Common myeloid progenitor, CD34-positive (primary cell): Measurements from ENCODE around the gene MLEC. TPM values are rescaled to one million over a fixed set of nuclear protein-coding genes. Genes with fewer than 3 reads are reported as not detected.
A peak's percentile ranks its signal among the peaks of the same experiment; 100 is the strongest.

Source experiments
- CTCF ChIA-PET: fragments of 350-600 bp; sonication (Branson Sonifier 250); formaldehyde crosslinking; loops from one replicate; lab custom pipeline; 2021; ENCODE audit warnings: antibody characterized with exemption; lab: Charles Lee
- POLR2A ChIA-PET: fragments of 350-600 bp; sonication (Branson Sonifier 250); formaldehyde crosslinking; loops from one replicate; lab custom pipeline; 2021; ENCODE audit warnings: antibody characterized with exemption; lab: Charles Lee
- DNase-seq, 3 donors: peaks; one replicate each; pipeline versions ENCODE4 v3.0.0 to v3.0.0-alpha.2; 2013
- H3K27ac ChIP-seq, 2 experiments: 1 replicate in 1 of 2; 2 replicates in 1 of 2; pipeline ENCODE4 v1.7.0; 2013; ENCODE audit warnings: inconsistent platforms in 2 of 2, low read length in 2 of 2, mild to moderate bottlenecking in 2 of 2, low read depth in 1 of 2, moderate library complexity in 1 of 2; ENCODE audit not compliant: severe bottlenecking in 2 of 2, insufficient read depth in 1 of 2, poor library complexity in 1 of 2
- H3K27me3 ChIP-seq, 5 experiments: replicated peaks in 2 of 5; 1 replicate in 3 of 5; 2 replicates in 2 of 5; pipeline versions ENCODE4 v1.6.1 to v1.7.0; 2013; ENCODE audit warnings: low read length in 4 of 5, mild to moderate bottlenecking in 2 of 5, moderate library complexity in 2 of 5, inconsistent platforms in 1 of 5; ENCODE audit not compliant: insufficient read depth in 5 of 5, control insufficient read depth in 4 of 5
- H3K36me3 ChIP-seq, 4 experiments: 1 replicate in 2 of 4; 2 replicates in 2 of 4; pipeline versions ENCODE4 v1.6.1 to v1.7.0; 2013; ENCODE audit warnings: low read length in 3 of 4, control low read depth in 1 of 4, mild to moderate bottlenecking in 1 of 4; ENCODE audit not compliant: control insufficient read depth in 4 of 4, insufficient read depth in 4 of 4
- H3K4me1 ChIP-seq, 4 experiments: 1 replicate in 3 of 4; 2 replicates in 1 of 4; pipeline versions ENCODE4 v1.6.1 to v1.7.1; 2013; ENCODE audit warnings: low read length in 3 of 4, mild to moderate bottlenecking in 3 of 4, control low read depth in 1 of 4, inconsistent platforms in 1 of 4, moderate library complexity in 1 of 4; ENCODE audit not compliant: control insufficient read depth in 4 of 4, insufficient read depth in 4 of 4; ENCODE audit errors: control extremely low read depth in 1 of 4
- H3K4me3 ChIP-seq, 7 experiments: 1 replicate in 4 of 7; 2 replicates in 3 of 7; pipeline versions ENCODE4 v1.5.1 to v1.7.0; 2013; ENCODE audit warnings: mild to moderate bottlenecking in 7 of 7, low read length in 6 of 7, moderate library complexity in 6 of 7, inconsistent platforms in 2 of 7, low read depth in 2 of 7, control low read depth in 1 of 7; ENCODE audit not compliant: insufficient read depth in 4 of 7, control insufficient read depth in 1 of 7; ENCODE audit errors: extremely low read depth in 1 of 7
- H3K9me3 ChIP-seq, 5 experiments: 1 replicate in 4 of 5; 2 replicates in 1 of 5; pipeline versions ENCODE4 v1.6.1 to v1.7.1; 2013; ENCODE audit warnings: low read length in 4 of 5, mild to moderate bottlenecking in 2 of 5, inconsistent platforms in 1 of 5, low read depth in 1 of 5, moderate library complexity in 1 of 5; ENCODE audit not compliant: control insufficient read depth in 4 of 5, insufficient read depth in 2 of 5; ENCODE audit errors: control extremely low read depth in 1 of 5
- WGBS: methylation state at CpG from one replicate; pipeline ENCODE4 v1.1.5; 2013; ENCODE audit not compliant: insufficient coverage; 5-methylcytosine and 5-hydroxymethylcytosine counted together
- polyA plus RNA-seq: library from polyadenylated mRNA; unstranded; fragments of 120-200 nt; gene quantifications from one replicate; pipeline ENCODE4 v1.2.1, GENCODE V29; 2013

MLEC gene, protein sequence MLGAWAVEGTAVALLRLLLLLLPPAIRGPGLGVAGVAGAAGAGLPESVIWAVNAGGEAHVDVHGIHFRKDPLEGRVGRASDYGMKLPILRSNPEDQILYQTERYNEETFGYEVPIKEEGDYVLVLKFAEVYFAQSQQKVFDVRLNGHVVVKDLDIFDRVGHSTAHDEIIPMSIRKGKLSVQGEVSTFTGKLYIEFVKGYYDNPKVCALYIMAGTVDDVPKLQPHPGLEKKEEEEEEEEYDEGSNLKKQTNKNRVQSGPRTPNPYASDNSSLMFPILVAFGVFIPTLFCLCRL
- polyA plus RNA-seq: 58.7 TPM

DNA sequence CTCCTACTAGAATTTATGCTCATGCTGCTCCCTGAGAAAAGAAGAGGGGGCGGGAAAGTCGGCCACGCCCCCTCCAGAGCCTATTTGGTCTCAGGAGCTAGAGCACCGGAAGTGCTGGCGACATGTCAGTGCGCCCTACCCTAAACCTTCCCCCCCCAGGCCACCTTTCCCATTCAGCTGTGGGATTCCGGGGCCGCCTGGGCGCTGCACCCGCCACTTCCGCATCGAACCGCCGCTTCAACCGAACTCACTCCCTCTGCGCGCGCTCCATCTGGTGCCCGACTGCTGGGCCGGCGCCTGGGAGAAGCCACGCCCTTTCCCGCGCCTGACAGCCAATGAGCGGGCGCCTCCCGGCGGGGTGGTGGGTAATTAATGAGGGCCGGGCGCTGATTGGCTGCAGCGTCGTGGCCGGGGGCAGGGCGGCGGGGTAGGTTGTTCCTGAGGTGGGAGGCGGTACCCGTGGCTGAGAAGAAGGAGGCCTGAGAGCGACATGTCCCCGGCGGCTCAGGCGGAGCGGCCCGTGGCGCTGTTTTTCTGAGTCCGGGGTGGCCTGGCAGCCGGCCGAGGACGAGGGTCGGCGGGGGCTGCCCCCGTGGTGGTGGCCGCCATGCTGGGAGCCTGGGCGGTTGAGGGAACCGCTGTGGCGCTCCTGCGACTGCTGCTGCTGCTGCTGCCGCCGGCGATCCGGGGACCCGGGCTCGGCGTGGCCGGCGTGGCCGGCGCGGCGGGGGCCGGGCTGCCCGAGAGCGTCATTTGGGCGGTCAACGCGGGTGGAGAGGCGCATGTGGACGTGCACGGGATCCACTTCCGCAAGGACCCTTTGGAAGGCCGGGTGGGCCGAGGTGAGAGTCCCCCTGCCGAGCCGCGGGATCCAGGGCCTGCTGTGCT, at the start of gene MLEC:
Gene MLEC (plus strand): TSS at position 460 of the 888 bp plus-strand sequence. CDS start 148 bp downstream, at position 608.
- H3K27ac ChIP-seq: peak within 1 kb of the TSS; percentile 99
- peaks cover 0 to 7% (median 0%) of the 10 kb centered on the region in 4 experiments for H3K36me3 ChIP-seq
- H3K4me1 ChIP-seq: peaks cover 26 to 55% (median 42%) of the 10 kb centered on the region in 4 experiments
- H3K9me3 ChIP-seq: no peaks in the 10 kb centered on the region
- no peaks in the 10 kb centered on the region for H3K27me3 ChIP-seq
- peak; percentile 97 to 99 (median 98) for DNase-seq
- peak within 1 kb of the TSS; percentile 86 to 94 (median 90) for H3K4me3 ChIP-seq
- WGBS: under 1% methylated on average over 70 of the region's 84 CpGs
- ChIA-PET CTCF (interaction anchor here (1.0 to 2.6 kb wide), 6 partner anchors 11 to 40 kb away, joined by 3 to 9 read pairs (median 4); no protein-coding TSS in a partner anchor), POLR2A (interaction anchor here (0.5 to 1.1 kb wide), 6 partner anchors 16 to 142 kb away, joined by 3 to 6 read pairs (median 4); partner anchors contain the start of gene UNC119B)

GRCh38 chr12:120639771-120640721, 46.9 kb upstream of the MLEC start, which contains the start of gene CABP1:
Gene CABP1 (plus strand): TSS chr12:120640626. CDS start chr12:120640686, 60 bp downstream.
- DNase-seq: peak; percentile 25 to 51 (median 49)

DNA sequence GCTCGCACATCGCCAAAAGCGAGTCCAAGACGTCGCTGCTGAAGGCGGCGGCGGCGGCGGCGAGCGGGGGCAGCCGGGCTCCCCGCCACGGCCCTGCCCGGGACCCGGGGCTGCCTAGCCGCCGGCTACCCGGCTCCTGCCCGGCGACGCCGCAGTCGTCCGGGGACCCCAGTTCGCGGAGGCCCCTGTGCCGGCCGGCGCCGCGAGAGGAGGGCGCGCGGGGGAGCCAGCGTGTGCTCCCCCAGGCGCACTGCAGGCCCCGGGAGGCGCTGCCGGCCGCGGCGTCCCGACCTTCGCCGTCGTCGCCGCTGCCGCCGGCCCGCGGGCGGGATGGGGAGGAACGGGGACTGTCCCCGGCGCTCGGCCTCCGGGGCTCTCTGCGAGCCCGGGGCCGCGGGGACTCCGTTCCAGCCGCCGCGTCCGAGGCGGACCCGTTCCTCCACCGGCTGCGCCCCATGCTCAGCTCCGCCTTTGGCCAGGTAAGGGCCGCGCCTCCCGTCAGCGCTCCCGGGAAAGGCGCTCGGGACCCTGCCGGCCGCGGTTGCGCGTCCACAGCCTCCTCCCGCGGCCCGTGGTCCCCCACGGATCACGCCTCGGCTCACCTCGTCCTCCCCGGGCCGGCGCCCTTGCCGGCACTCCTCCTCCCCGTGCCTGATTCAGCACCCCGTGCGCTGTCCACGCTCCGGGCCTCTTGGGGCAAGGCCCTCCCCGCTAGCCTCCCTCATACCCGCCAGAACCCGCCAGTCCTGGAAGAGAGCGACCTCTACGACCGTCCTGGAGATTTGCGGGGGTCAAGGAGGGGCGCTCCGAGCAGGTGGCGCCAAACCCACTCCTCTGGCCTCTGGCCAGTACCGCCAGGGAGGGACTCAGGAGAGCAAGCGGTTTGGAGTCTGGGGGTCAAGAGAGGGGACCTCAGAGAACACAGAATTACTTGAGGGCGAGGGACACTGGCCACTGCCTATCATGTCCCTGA, 45.8 kb upstream of the MLEC start:
- POLR2A ChIA-PET: interaction anchor here (0.7 kb wide), 1 partner anchor 326 kb away, joined by 4 read pairs; no protein-coding TSS in a partner anchor
- Histone ChIP-seq H3K36me3 (no peaks in the 10 kb centered on the region), H3K4me3 (peak overlapping the region; percentile 15 to 69 (median 53)), H3K4me1 (peaks cover 4 to 19% (median 16%) of the 10 kb centered on the region in 4 experiments), H3K27me3 (peaks cover 16 to 63% (median 34%) of the 10 kb centered on the region in 5 experiments), H3K27ac (no peak overlapping the region), H3K9me3 (no peaks in the 10 kb centered on the region)
- WGBS: under 1% methylated on average over 87 of the region's 115 CpGs
- peak; percentile 52 to 84 (median 77) for DNase-seq
- CTCF ChIA-PET: interaction anchor here (1.3 to 2.5 kb wide), 2 partner anchors 8 to 60 kb away, joined by 7 to 12 read pairs; partner anchors contain the start of gene POP5

More at GRCh38 chr12:120639771-120640721, 46.9 kb upstream of the MLEC start, which contains the start of gene CABP1:
- ChIA-PET CTCF (interaction anchor here (0.6 to 2.5 kb wide), 3 partner anchors 9 to 616 kb away, joined by 3 to 12 read pairs (median 7); partner anchors contain the start of gene POP5), POLR2A (no interaction called here)
- H3K27ac ChIP-seq: no peak within 1 kb of the TSS
- no peaks in the 10 kb centered on the region for H3K36me3 ChIP-seq
- H3K4me3 ChIP-seq: peak within 1 kb of the TSS; percentile 15 to 69 (median 53)
- WGBS: 8% methylated on average over 43 of the region's 56 CpGs
- no peaks in the 10 kb centered on the region for H3K9me3 ChIP-seq
- peaks cover 4 to 19% (median 16%) of the 10 kb centered on the region in 4 experiments for H3K4me1 ChIP-seq
- peaks cover 16 to 53% (median 32%) of the 10 kb centered on the region in 5 experiments for H3K27me3 ChIP-seq

- Histone ChIP-seq H3K4me3 (no peak overlapping the region), H3K4me1 (peaks cover 4 to 19% (median 16%) of the 10 kb centered on the region in 4 experiments), H3K9me3 (no peaks in the 10 kb centered on the region), H3K27ac (no peak overlapping the region), H3K36me3 (no peaks in the 10 kb centered on the region), H3K27me3 (peaks cover 16 to 67% (median 38%) of the 10 kb centered on the region in 5 experiments)
- ChIA-PET CTCF (interaction anchor here (1.4 to 1.6 kb wide), 2 partner anchors 54 to 330 kb away, joined by 4 to 10 read pairs; no protein-coding TSS in a partner anchor), POLR2A (no interaction called here)
- WGBS: 67% methylated on average over 6 of the region's 9 CpGs
- DNase-seq: peak in 2 of 3 donors; percentile 49 to 64
Observed at GRCh38 chr12:120642121-120642520, 44.8 kb upstream of the MLEC start.

DNA sequence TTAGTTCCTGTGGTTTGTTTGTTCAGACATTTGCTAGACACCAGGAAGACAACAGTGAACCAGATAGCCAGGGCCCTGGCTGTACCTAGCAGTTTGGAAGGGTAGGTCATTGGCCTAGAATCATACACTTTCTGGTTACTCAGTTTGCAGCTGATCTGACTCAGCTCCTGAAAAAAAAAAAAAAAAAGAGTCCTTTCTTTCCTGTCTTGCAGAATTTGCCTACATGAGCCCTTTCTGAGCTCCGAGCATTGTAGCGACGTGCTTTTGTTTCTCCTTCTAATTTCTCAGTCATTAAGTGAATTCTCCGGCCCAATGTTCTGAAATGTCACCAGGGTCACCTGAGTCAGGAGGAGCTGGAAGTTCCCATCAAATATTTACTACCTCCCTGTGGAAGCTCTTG, 44.1 kb upstream of the MLEC start:
- peaks cover 4 to 19% (median 16%) of the 10 kb centered on the region in 4 experiments for H3K4me1 ChIP-seq
- H3K4me3 ChIP-seq: no peak overlapping the region
- no peaks in the 10 kb centered on the region for H3K36me3 ChIP-seq
- WGBS: 90% methylated on average over 4 of the region's 4 CpGs
- ChIA-PET POLR2A (no interaction called here), CTCF (interaction anchor here (1.4 to 1.6 kb wide), 2 partner anchors 55 to 329 kb away, joined by 4 to 10 read pairs; no protein-coding TSS in a partner anchor)
- no peaks in the 10 kb centered on the region for H3K9me3 ChIP-seq
- peaks cover 16 to 67% (median 38%) of the 10 kb centered on the region in 5 experiments for H3K27me3 ChIP-seq
- H3K27ac ChIP-seq: no peak overlapping the region
- DNase-seq: no peak
